H9 (cell line): ENCODE measurements around the gene YIPF1. TPM values are rescaled to one million over a fixed set of nuclear protein-coding genes. Genes with fewer than 3 reads are reported as not detected.

Experiments used
- DNase-seq: peaks from one replicate; pipeline ENCODE4 v3.0.0-alpha.2; 2017
- H2AFZ ChIP-seq: one replicate; pipeline ENCODE4 v1.6.1; 2013; ENCODE audit warnings: mild to moderate bottlenecking, low read length, control low read depth, moderate library complexity
- H2AK5ac ChIP-seq: 2 replicates; pipeline ENCODE4 v1.6.1; 2013; ENCODE audit warnings: low read length, control low read depth, mixed read lengths; ENCODE audit not compliant: insufficient read length
- H2BK120ac ChIP-seq: one replicate; pipeline ENCODE4 v1.6.1; 2013; ENCODE audit warnings: low read depth, mild to moderate bottlenecking, low read length, control low read depth, inconsistent platforms; ENCODE audit not compliant: poor library complexity, severe bottlenecking
- H2BK12ac ChIP-seq: 2 replicates; pipeline ENCODE4 v1.6.1; 2013; ENCODE audit warnings: low read length, control low read depth, mixed read lengths, low read depth; ENCODE audit not compliant: insufficient read length
- H2BK15ac ChIP-seq: 2 replicates; pipeline ENCODE4 v1.6.1; 2013; ENCODE audit warnings: low read depth, low read length, control low read depth
- H2BK20ac ChIP-seq: one replicate; pipeline ENCODE4 v1.6.1; 2013; ENCODE audit warnings: low read depth, mild to moderate bottlenecking, low read length, control low read depth, inconsistent platforms; ENCODE audit not compliant: poor library complexity, severe bottlenecking
- H2BK5ac ChIP-seq: 2 replicates; pipeline ENCODE4 v1.6.1; 2013; ENCODE audit warnings: low read length, control low read depth, mixed read lengths; ENCODE audit not compliant: insufficient read length
- H3K14ac ChIP-seq: 2 replicates; pipeline ENCODE4 v1.6.1; 2013; ENCODE audit warnings: low read length, control low read depth; ENCODE audit not compliant: insufficient read depth
- H3K18ac ChIP-seq: 2 replicates; pipeline ENCODE4 v1.6.1; 2013; ENCODE audit warnings: low read depth, mild to moderate bottlenecking, mixed read lengths, low read length, control low read depth; ENCODE audit not compliant: insufficient read length
- H3K23ac ChIP-seq: 2 replicates; pipeline ENCODE4 v1.6.1; 2013; ENCODE audit warnings: low read length, control low read depth, mixed read lengths, low read depth; ENCODE audit not compliant: insufficient read length
- H3K23me2 ChIP-seq: 2 replicates; pipeline ENCODE4 v1.6.1; 2013; ENCODE audit warnings: low read depth, mild to moderate bottlenecking, mixed read lengths, low read length, control low read depth; ENCODE audit not compliant: insufficient read length, poor library complexity, severe bottlenecking
- H3K27ac ChIP-seq: 2 replicates; pipeline ENCODE4 v1.5.1; 2013; ENCODE audit warnings: low read length, control low read depth, mixed read lengths, low read depth; ENCODE audit not compliant: insufficient read length
- H3K27me3 ChIP-seq: 2 replicates; pipeline ENCODE4 v1.6.1; 2013; ENCODE audit warnings: low read length, control low read depth, inconsistent platforms; ENCODE audit not compliant: insufficient read depth
- H3K4ac ChIP-seq: 2 replicates; pipeline ENCODE4 v1.6.1; 2013; ENCODE audit warnings: low read depth, mild to moderate bottlenecking, control low read depth, inconsistent platforms, low read length, moderate library complexity
- H3K4me1 ChIP-seq: 2 replicates; pipeline ENCODE4 v1.6.1; 2013; ENCODE audit warnings: low read length, control low read depth, inconsistent platforms; ENCODE audit not compliant: insufficient read depth
- H3K4me2 ChIP-seq: 2 replicates; pipeline ENCODE4 v1.6.1; 2013; ENCODE audit warnings: low read length, control low read depth, mixed read lengths; ENCODE audit not compliant: insufficient read length, insufficient read depth
- H3K56ac ChIP-seq: 2 replicates; pipeline ENCODE4 v1.6.1; 2013; ENCODE audit warnings: low read depth, mild to moderate bottlenecking, mixed read lengths, low read length, control low read depth; ENCODE audit not compliant: insufficient read length
- H3K79me1 ChIP-seq: 2 replicates; pipeline ENCODE4 v1.6.1; 2013; ENCODE audit warnings: low read depth, mild to moderate bottlenecking, moderate library complexity, low read length, control low read depth, inconsistent platforms; ENCODE audit not compliant: insufficient read depth, poor library complexity, severe bottlenecking
- H3K79me2 ChIP-seq: 2 replicates; pipeline ENCODE4 v1.6.1; 2013; ENCODE audit warnings: low read length, control low read depth, inconsistent platforms; ENCODE audit not compliant: insufficient read depth
- H3K9ac ChIP-seq: 2 replicates; pipeline ENCODE4 v1.6.1; 2013; ENCODE audit warnings: low read length, control low read depth, mixed read lengths; ENCODE audit not compliant: insufficient read length; ENCODE audit errors: extremely low read depth
- H3K9me3 ChIP-seq: one replicate; pipeline ENCODE4 v1.6.1; 2013; ENCODE audit warnings: low read depth, low read length, inconsistent platforms; ENCODE audit not compliant: control insufficient read depth
- H3T11ph ChIP-seq: one replicate; pipeline ENCODE4 v1.6.1; 2013; ENCODE audit warnings: mild to moderate bottlenecking, low read length, control low read depth, inconsistent platforms
- H4K20me1 ChIP-seq: one replicate; pipeline ENCODE4 v1.6.1; 2013; ENCODE audit not compliant: control insufficient read depth, insufficient read length, insufficient read depth
- H4K5ac ChIP-seq: 2 replicates; pipeline ENCODE4 v1.6.1; 2013; ENCODE audit warnings: low read depth, mild to moderate bottlenecking, mixed read lengths, low read length, control low read depth; ENCODE audit not compliant: insufficient read length
- H4K8ac ChIP-seq: replicated peaks from 2 replicates; pipeline ENCODE4 v1.6.1; 2013; ENCODE audit warnings: low read length, control low read depth, mixed read lengths, low read depth; ENCODE audit not compliant: insufficient read length
- H4K91ac ChIP-seq: 2 replicates; pipeline ENCODE4 v1.6.1; 2013; ENCODE audit warnings: low read depth, mild to moderate bottlenecking, moderate library complexity, mixed read lengths, low read length, control low read depth; ENCODE audit not compliant: insufficient read length
- H3K27ac Mint-ChIP-seq, 3 experiments: 2 replicates in 2 of 3; 3 replicates in 1 of 3; pipeline ENCODE4 v1.8.0; 2020 to 2021; ENCODE audit warnings: mixed read lengths in 3 of 3, mild to moderate bottlenecking in 1 of 3, moderate library complexity in 1 of 3
- H3K27me3 Mint-ChIP-seq: 2 replicates; pipeline ENCODE4 v1.8.0; 2021; ENCODE audit warnings: low read depth, mild to moderate bottlenecking, moderate library complexity, mixed read lengths
- H3K36me3 Mint-ChIP-seq, 3 experiments: 2 replicates in 2 of 3; 3 replicates in 1 of 3; pipeline ENCODE4 v1.8.0; 2020 to 2021; ENCODE audit warnings: low read depth in 3 of 3, mixed read lengths in 3 of 3; ENCODE audit not compliant: insufficient read depth in 1 of 3
- H3K4me1 Mint-ChIP-seq, 2 experiments: 2 replicates each; pipeline ENCODE4 v1.8.0; 2020; ENCODE audit warnings: mixed read lengths in 2 of 2
- H3K4me3 Mint-ChIP-seq, 2 experiments: 2 replicates in 1 of 2; 3 replicates in 1 of 2; pipeline ENCODE4 v1.8.0; 2020 to 2021; ENCODE audit warnings: mild to moderate bottlenecking in 2 of 2, mixed read lengths in 2 of 2, moderate library complexity in 1 of 2
- H3K9me3 Mint-ChIP-seq, 2 experiments: 2 replicates in 1 of 2; 3 replicates in 1 of 2; pipeline ENCODE4 v1.8.0; 2020; ENCODE audit warnings: mild to moderate bottlenecking in 2 of 2, mixed read lengths in 2 of 2, moderate library complexity in 1 of 2
- CTCF ChIP-seq: fragments of 200-600 bp; sonication (generic); conservative IDR thresholded peaks from 3 replicates; pipeline ENCODE4 v1.8.0; 2021; ENCODE audit warnings: antibody characterized with exemption, mild to moderate bottlenecking
- WGBS: extraction: QIAGEN DNeasy Blood & Tissue Kit; methylation state at CpG from one replicate; pipeline ENCODE4 v1.1.7; 2013; ENCODE audit warnings: missing lambda C conversion rate, low lambda C conversion rate, mixed read lengths; ENCODE audit not compliant: insufficient read length; ENCODE audit errors: extremely low coverage; 5-methylcytosine and 5-hydroxymethylcytosine counted together
- total RNA-seq: library from RNA; stranded (reverse); gene quantifications from 2 replicates; pipeline ENCODE4 v1.2.1, GENCODE V29; 2021

YIPF1 gene
- total RNA-seq, 1 experiment from 2014 or later, result 29.1 TPM

- no peaks in the 10 kb centered on the region for H3K27me3 Mint-ChIP-seq
- peaks cover 0 to 52% (median 23%) of the 10 kb centered on the region in 3 experiments; a peak in 5 of 7 replicates for H3K36me3 Mint-ChIP-seq
- no peaks in the 10 kb centered on the region for H3K9me3 Mint-ChIP-seq
- H3K23ac ChIP-seq, result no peak overlapping the region
- no peak overlapping the region for H2BK20ac ChIP-seq
- no peak overlapping the region for H4K8ac ChIP-seq
- H2BK12ac ChIP-seq, result no peak overlapping the region
- H3K4ac ChIP-seq, result no peak overlapping the region
- no peaks in the 10 kb centered on the region for H4K20me1 ChIP-seq
- WGBS, result no CpG with 5 or more reads among the region's 4 CpGs
- no peak overlapping the region for H3K14ac ChIP-seq
- no peak overlapping the region for H4K91ac ChIP-seq
- H3K4me3 Mint-ChIP-seq, result no peak overlapping the region
- H3K56ac ChIP-seq, result no peak overlapping the region
- H2BK120ac ChIP-seq, result no peak overlapping the region
- no peaks in the 10 kb centered on the region for H3K4me1 Mint-ChIP-seq
- H3K27me3 ChIP-seq, result no peaks in the 10 kb centered on the region
- no peak overlapping the region for H3K27ac Mint-ChIP-seq
- H3K4me2 ChIP-seq, result no peak overlapping the region
- no peak overlapping the region for H4K5ac ChIP-seq
- no peaks in the 10 kb centered on the region for H3K4me1 ChIP-seq
- H2AFZ ChIP-seq, result no peak overlapping the region
- H3K18ac ChIP-seq, result no peak overlapping the region
- H3K23me2 ChIP-seq, result no peaks in the 10 kb centered on the region
- no peak overlapping the region for H2BK5ac ChIP-seq
- H3K9ac ChIP-seq, result no peak overlapping the region
- no peak for DNase-seq
- H3K27ac ChIP-seq, result no peak overlapping the region
- H3K79me1 ChIP-seq, result no peaks in the 10 kb centered on the region
- H2AK5ac ChIP-seq, result no peak overlapping the region
- H2BK15ac ChIP-seq, result no peak overlapping the region
- no peak for TF ChIP-seq CTCF
- H3K79me2 ChIP-seq, result no peaks in the 10 kb centered on the region
- H3T11ph ChIP-seq, result no peak overlapping the region
- H3K9me3 ChIP-seq, result no peaks in the 10 kb centered on the region
Observed at GRCh38 chr1:53871221-53871620, 18.4 kb downstream of the YIPF1 start.
